Endometrial microvascular endothelial cells (primary cell): ENCODE data around the gene STK33. TPM values are rescaled to one million over a fixed set of nuclear protein-coding genes. Genes with fewer than 3 reads are reported as not detected.

Experiments used
- in situ Hi-C: cut with HindIII; loops from 2 replicates; pipeline ENCODE4 v1.10.0; 2017; ENCODE audit warnings: low sequenced_read_pairs, low pct_unique_long_range_greater_than_20kb; ENCODE audit errors: inconsistent ontology term
- total RNA-seq: library from RNA; depleted of rRNA; stranded (reverse); fragments of >200 nt; gene quantifications from one replicate; pipeline ENCODE4 v1.2.3, GENCODE V29; 2015; ENCODE audit errors: inconsistent ontology term

The STK33 gene
- total RNA-seq, 1 donor from 2014 or later, result 0.28 TPM

GRCh38 chr11:8347978-8348377 lies 246.1 kb downstream of the STK33 start:
- in situ Hi-C loops, result no loop called here

- in situ Hi-C loops, result no loop called here
These were observed 247.8 kb downstream of the STK33 start for GRCh38 chr11:8346157-8346755.

GRCh38 chr11:8345179-8345578 lies 248.8 kb downstream of the STK33 start:
- in situ Hi-C loops, result no loop called here

- in situ Hi-C loops, result no loop called here
These were observed 249.7 kb downstream of the STK33 start for GRCh38 chr11:8344346-8344745.

- in situ Hi-C loops, result no loop called here
These were observed 251.0 kb downstream of the STK33 start for GRCh38 chr11:8342821-8343681.

GRCh38 chr11:8341996-8342395 lies 252.0 kb downstream of the STK33 start:
- in situ Hi-C loops, result no loop called here

Other genes starting within 250 kb of the STK33 start
- 5.7 TPM for gene TRIM66, start 88.4 kb upstream of the STK33 start, total RNA-seq
- gene RPL27A, start 88.6 kb upstream of the STK33 start, total RNA-seq, result 842 TPM